OCI-LY1 (cell line): Measurements from ENCODE around the gene PLCD3.

Experiments used
- CTCF ChIP-seq: fragments of 200-600 bp; sonication (generic), shearing (Covaris generic); IDR thresholded peaks from 2 replicates; pipeline ENCODE4 v1.5.1; 2017; ENCODE audit warnings: mild to moderate bottlenecking, antibody characterized with exemption, low read length, moderate library complexity, mixed read lengths
- EZH2 ChIP-seq: fragments of 200-600 bp; sonication (generic), shearing (Covaris generic); IDR thresholded peaks from 2 replicates; pipeline ENCODE4 v1.8.0; 2017; ENCODE audit warnings: borderline replicate concordance, mixed run types, mild to moderate bottlenecking, antibody characterized with exemption, low read length, moderate library complexity, mixed read lengths

GRCh38 chr17:45060797-45061605 lies 71.3 kb downstream of the PLCD3 start, which contains the start of gene NMT1:
- TF ChIP-seq EZH2 (no peak), CTCF (no peak)
